ENCODE measurements around the gene FAM124A. TPM values are rescaled to one million over a fixed set of nuclear protein-coding genes. Genes with fewer than 3 reads are reported as not detected.
A peak's percentile ranks its signal among the peaks of the same experiment; 100 is the strongest.

Gene FAM124A
- total and polyA plus RNA-seq, 2 experiments from 2014 or later: not detected

GRCh38 chr13:51237887-51238286 is 15.7 kb downstream of the FAM124A start:
- no peak for TF ChIP-seq EZH2phosphoT487 (IDR thresholded peaks at IDR 0.05; ENCODE audit: insufficient read depth, low read depth)
- no peak for TF ChIP-seq EZH2 (IDR thresholded peaks at IDR 0.05; ENCODE audit: insufficient read depth, poor library complexity, severe bottlenecking)
- no peaks in the 10 kb centered on the region for H3K9me3 ChIP-seq (ENCODE audit: low read depth)
- no peak overlapping the region for H3K9ac ChIP-seq
- no peak overlapping the region for H3K27ac ChIP-seq
- peaks cover 25% of the 10 kb centered on the region for H3K27me3 ChIP-seq (replicated peaks; ENCODE audit: insufficient read depth)
- H3K9me2 ChIP-seq (ENCODE audit: insufficient read depth): no peaks in the 10 kb centered on the region
- no peaks in the 10 kb centered on the region for H3K79me2 ChIP-seq (ENCODE audit: insufficient read depth)
- no peaks in the 10 kb centered on the region for H3F3A ChIP-seq (ENCODE audit: insufficient read depth)
- H2AFZ ChIP-seq: no peak overlapping the region
- WGBS, 2 experiments (ENCODE audit: low coverage in 1 of 2, low lambda C conversion rate in 2 of 2, missing lambda C conversion rate in 2 of 2): 78 to 87% methylated on average over 2 of the region's 2 CpGs
- H3K4me1 ChIP-seq (ENCODE audit: insufficient read depth): peaks cover 2% of the 10 kb centered on the region; the same call in 1 of the 2 replicates
- H3K36me3 ChIP-seq (ENCODE audit: low read depth): no peaks in the 10 kb centered on the region
- no peak overlapping the region for H3K4me2 ChIP-seq (ENCODE audit: unreplicated experiment)
- no peak for DNase-seq
- no peak overlapping the region for H3K4me3 ChIP-seq
- in situ Hi-C loops (cut with MboI): no loop called here
- no peaks in the 10 kb centered on the region for H4K20me1 ChIP-seq (ENCODE audit: insufficient read depth)

DNA sequence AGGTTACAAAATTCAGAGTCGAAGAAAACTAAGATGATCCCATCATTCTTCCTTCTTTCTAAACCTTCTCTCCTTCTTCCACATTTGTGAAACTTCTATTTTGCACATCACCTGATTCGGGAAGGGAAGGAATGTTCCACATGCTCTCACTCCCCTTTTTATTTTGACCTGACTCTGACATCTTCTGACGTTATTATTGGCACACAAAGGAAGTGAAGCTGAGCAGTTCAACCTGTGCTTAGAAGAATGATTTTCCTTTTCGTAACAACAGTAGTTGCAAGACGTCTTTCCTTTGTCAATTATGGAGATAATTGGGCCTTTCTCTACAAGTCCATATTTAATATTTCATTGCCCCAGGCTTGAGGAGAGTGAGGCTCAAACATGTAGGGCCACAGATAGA is 18.0 kb downstream of the FAM124A start:
- Histone ChIP-seq H3K4me1 (ENCODE audit: insufficient read depth) (peaks cover 2% of the 10 kb centered on the region; the same call in 1 of the 2 replicates), H3K79me2 (ENCODE audit: insufficient read depth) (no peaks in the 10 kb centered on the region), H3K9ac (no peak overlapping the region), H3K27me3 (replicated peaks; ENCODE audit: insufficient read depth) (peaks cover 23% of the 10 kb centered on the region), H3K4me3 (no peak overlapping the region), H3K36me3 (ENCODE audit: low read depth) (no peaks in the 10 kb centered on the region), H3K27ac (no peak overlapping the region), H3K4me2 (ENCODE audit: unreplicated experiment) (no peak overlapping the region), H2AFZ (no peak overlapping the region), H4K20me1 (ENCODE audit: insufficient read depth) (no peaks in the 10 kb centered on the region), H3F3A (ENCODE audit: insufficient read depth) (no peaks in the 10 kb centered on the region), H3K9me2 (ENCODE audit: insufficient read depth) (no peaks in the 10 kb centered on the region), H3K9me3 (ENCODE audit: low read depth) (no peaks in the 10 kb centered on the region)
- in situ Hi-C loops (cut with MboI): no loop called here
- TF ChIP-seq EZH2 (IDR thresholded peaks at IDR 0.05; ENCODE audit: insufficient read depth, poor library complexity, severe bottlenecking) (no peak), EZH2phosphoT487 (IDR thresholded peaks at IDR 0.05; ENCODE audit: insufficient read depth, low read depth) (no peak)
- 71 to 72% methylated on average over 5 of the region's 5 CpGs for WGBS, 2 experiments (ENCODE audit: low coverage in 1 of 2, low lambda C conversion rate in 2 of 2, missing lambda C conversion rate in 2 of 2)
- DNase-seq: no peak

DNA sequence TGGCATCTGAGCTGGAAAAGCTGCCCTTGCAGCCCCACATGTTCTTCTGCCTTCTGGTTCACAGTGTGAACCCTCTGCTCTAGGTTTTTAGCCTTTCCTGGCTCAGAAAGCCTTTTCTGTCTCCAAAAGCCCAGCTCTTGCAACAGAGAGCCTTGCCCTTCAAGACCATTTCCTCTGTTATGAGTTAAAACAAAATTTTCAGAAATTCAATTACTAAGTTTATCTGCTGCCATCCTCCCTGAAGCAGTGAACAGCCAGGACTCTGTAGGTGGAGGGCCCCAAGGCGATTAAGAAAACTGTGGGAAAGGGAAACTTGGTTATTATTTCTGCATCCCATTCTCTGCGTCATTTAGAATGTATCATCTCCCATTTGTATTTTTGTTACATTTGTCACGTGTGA is 18.8 kb downstream of the FAM124A start:
- TF ChIP-seq EZH2phosphoT487 (IDR thresholded peaks at IDR 0.05; ENCODE audit: insufficient read depth, low read depth) (no peak), EZH2 (IDR thresholded peaks at IDR 0.05; ENCODE audit: insufficient read depth, poor library complexity, severe bottlenecking) (no peak)

DNA sequence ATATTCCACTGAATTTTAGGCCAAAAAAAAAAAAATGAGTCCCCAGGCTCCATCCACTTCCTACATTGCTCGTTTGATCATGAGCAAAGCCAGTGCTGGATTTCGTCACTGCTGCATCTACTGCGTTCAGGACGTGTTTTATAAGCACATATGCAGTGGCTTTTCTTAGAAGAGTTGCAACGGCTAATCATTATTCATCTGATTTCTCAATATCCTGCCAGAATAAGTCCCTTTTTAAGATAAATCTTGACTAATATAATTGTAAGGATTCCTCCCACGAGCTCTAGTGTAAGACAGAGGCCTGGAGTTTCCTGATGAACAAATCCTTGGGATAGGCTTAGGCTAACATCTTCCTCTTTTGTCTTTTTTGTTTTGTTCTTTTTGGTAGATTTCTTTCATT is 19.5 kb downstream of the FAM124A start:
- Histone ChIP-seq H3K79me2 (ENCODE audit: insufficient read depth) (no peaks in the 10 kb centered on the region), H2AFZ (no peak overlapping the region), H3K4me1 (ENCODE audit: insufficient read depth) (no peaks in the 10 kb centered on the region), H3K27me3 (replicated peaks; ENCODE audit: insufficient read depth) (peaks cover 26% of the 10 kb centered on the region), H4K20me1 (ENCODE audit: insufficient read depth) (no peaks in the 10 kb centered on the region), H3K4me3 (no peak overlapping the region), H3K36me3 (ENCODE audit: low read depth) (no peaks in the 10 kb centered on the region), H3F3A (ENCODE audit: insufficient read depth) (no peaks in the 10 kb centered on the region), H3K9ac (no peak overlapping the region), H3K9me2 (ENCODE audit: insufficient read depth) (no peaks in the 10 kb centered on the region), H3K4me2 (ENCODE audit: unreplicated experiment) (no peak overlapping the region), H3K9me3 (ENCODE audit: low read depth) (no peaks in the 10 kb centered on the region), H3K27ac (no peak overlapping the region)
- in situ Hi-C loops (cut with MboI): no loop called here
- no peak for TF ChIP-seq EZH2 (IDR thresholded peaks at IDR 0.05; ENCODE audit: insufficient read depth, poor library complexity, severe bottlenecking)
- TF ChIP-seq EZH2phosphoT487 (IDR thresholded peaks at IDR 0.05; ENCODE audit: insufficient read depth, low read depth): no peak
- DNase-seq: peak; percentile 55
- WGBS, 2 experiments (ENCODE audit: low coverage in 1 of 2, low lambda C conversion rate in 2 of 2, missing lambda C conversion rate in 2 of 2): 44 to 58% methylated on average over 6 of the region's 6 CpGs

More for the DNA sequence above, 18.8 kb downstream of the FAM124A start:
- no peaks in the 10 kb centered on the region for H3K79me2 ChIP-seq (ENCODE audit: insufficient read depth)
- no peaks in the 10 kb centered on the region for H3K36me3 ChIP-seq (ENCODE audit: low read depth)
- no peak overlapping the region for H3K27ac ChIP-seq
- no peaks in the 10 kb centered on the region for H3K4me1 ChIP-seq (ENCODE audit: insufficient read depth)
- H3K4me2 ChIP-seq (ENCODE audit: unreplicated experiment): no peak overlapping the region
- 73 to 81% methylated on average over 3 of the region's 3 CpGs for WGBS, 2 experiments (ENCODE audit: low coverage in 1 of 2, low lambda C conversion rate in 2 of 2, missing lambda C conversion rate in 2 of 2)
- peaks cover 31% of the 10 kb centered on the region for H3K27me3 ChIP-seq (replicated peaks; ENCODE audit: insufficient read depth)
- no peaks in the 10 kb centered on the region for H3F3A ChIP-seq (ENCODE audit: insufficient read depth)
- no peak for DNase-seq
- in situ Hi-C loops (cut with MboI): no loop called here
- no peak overlapping the region for H2AFZ ChIP-seq
- no peaks in the 10 kb centered on the region for H4K20me1 ChIP-seq (ENCODE audit: insufficient read depth)
- no peaks in the 10 kb centered on the region for H3K9me3 ChIP-seq (ENCODE audit: low read depth)
- no peak overlapping the region for H3K4me3 ChIP-seq
- no peaks in the 10 kb centered on the region for H3K9me2 ChIP-seq (ENCODE audit: insufficient read depth)
- H3K9ac ChIP-seq: no peak overlapping the region

DNA sequence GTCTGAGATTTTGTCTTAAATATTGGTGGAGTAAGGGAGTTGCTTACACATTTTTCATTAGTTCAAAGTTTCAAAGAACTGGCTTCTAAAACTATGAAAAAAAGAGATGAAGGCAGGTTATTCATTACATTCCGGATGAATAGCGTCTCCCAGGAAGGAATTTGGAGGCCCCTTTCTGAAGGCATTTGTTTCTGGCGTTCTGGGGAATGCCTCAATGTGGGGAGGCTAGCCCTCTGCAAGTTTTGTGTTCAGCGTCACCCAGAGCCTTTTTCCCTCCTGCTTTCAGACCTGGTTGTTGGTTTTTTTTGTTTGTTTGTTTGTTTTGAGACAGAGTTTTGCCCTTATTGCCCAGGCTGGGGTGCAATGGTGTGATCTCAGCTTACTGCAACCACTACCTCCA is 21.0 kb downstream of the FAM124A start:
- no peak overlapping the region for H2AFZ ChIP-seq
- H3K4me1 ChIP-seq (ENCODE audit: insufficient read depth): no peaks in the 10 kb centered on the region
- no peaks in the 10 kb centered on the region for H3K79me2 ChIP-seq (ENCODE audit: insufficient read depth)
- no peak overlapping the region for H3K9ac ChIP-seq
- no peak for DNase-seq
- H3K4me3 ChIP-seq: no peak overlapping the region
- H3K9me2 ChIP-seq (ENCODE audit: insufficient read depth): no peaks in the 10 kb centered on the region
- H3F3A ChIP-seq (ENCODE audit: insufficient read depth): no peaks in the 10 kb centered on the region
- H3K9me3 ChIP-seq (ENCODE audit: low read depth): no peaks in the 10 kb centered on the region
- no peak overlapping the region for H3K27ac ChIP-seq
- no peaks in the 10 kb centered on the region for H4K20me1 ChIP-seq (ENCODE audit: insufficient read depth)
- H3K36me3 ChIP-seq (ENCODE audit: low read depth): no peaks in the 10 kb centered on the region
- no peak overlapping the region for H3K4me2 ChIP-seq (ENCODE audit: unreplicated experiment)
- TF ChIP-seq EZH2phosphoT487 (IDR thresholded peaks at IDR 0.05; ENCODE audit: insufficient read depth, low read depth): no peak
- no peak for TF ChIP-seq EZH2 (IDR thresholded peaks at IDR 0.05; ENCODE audit: insufficient read depth, poor library complexity, severe bottlenecking)
- in situ Hi-C loops (cut with MboI): no loop called here
- H3K27me3 ChIP-seq (replicated peaks; ENCODE audit: insufficient read depth): peaks cover 34% of the 10 kb centered on the region
- 66 to 68% methylated on average over 4 of the region's 4 CpGs for WGBS, 2 experiments (ENCODE audit: low coverage in 1 of 2, low lambda C conversion rate in 2 of 2, missing lambda C conversion rate in 2 of 2)
